HCEC 1CT (cell line): Measurements from ENCODE around the gene TTI1.
A peak's percentile ranks its signal among the peaks of the same experiment; 100 is the strongest.

ENCODE experiments used
- DNase-seq: peaks from one replicate; pipeline ENCODE4 v3.0.0-alpha.2; 2017

Gene TTI1

GRCh38 chr20:38033330-38034107, at the start of gene TTI1, which contains the start of gene RPRD1B:
Gene TTI1 (minus strand): TSS chr20:38033456. CDS start chr20:38013816, 19,640 bp downstream.
Gene RPRD1B (plus strand): TSS chr20:38033746. CDS start chr20:38033948, 202 bp downstream.
- DNase-seq, result peak; percentile 87

GRCh38 chr20:38082894-38083293, 49.6 kb upstream of the TTI1 start:
- no peak for DNase-seq

- peak; percentile 48 for DNase-seq
Measured at GRCh38 chr20:38081575-38081974, 48.3 kb upstream of the TTI1 start.

- DNase-seq, result no peak
Measured at GRCh38 chr20:38079353-38079752, 46.1 kb upstream of the TTI1 start.

- no peak for DNase-seq
Measured at GRCh38 chr20:38078084-38078483, 44.8 kb upstream of the TTI1 start.

- DNase-seq, result no peak
Measured at GRCh38 chr20:38076548-38076947, 43.3 kb upstream of the TTI1 start.

- peak; percentile 50 for DNase-seq
Measured at GRCh38 chr20:38075161-38075998, 42.1 kb upstream of the TTI1 start.

GRCh38 chr20:38073307-38074071, 40.2 kb upstream of the TTI1 start:
- DNase-seq, result peak; percentile 95

- no peak for DNase-seq
Measured at GRCh38 chr20:38072898-38073297, 39.6 kb upstream of the TTI1 start.

GRCh38 chr20:38067717-38068365, 34.6 kb upstream of the TTI1 start:
- DNase-seq, result no peak

- DNase-seq, result no peak
Measured at GRCh38 chr20:38066969-38067716, 33.9 kb upstream of the TTI1 start.

GRCh38 chr20:38065764-38066375, 32.6 kb upstream of the TTI1 start:
- DNase-seq, result no peak

GRCh38 chr20:38063911-38064530, 30.8 kb upstream of the TTI1 start:
- DNase-seq, result no peak

- no peak for DNase-seq
Measured at GRCh38 chr20:38062890-38063289, 29.6 kb upstream of the TTI1 start.

GRCh38 chr20:38061109-38061508, 27.9 kb upstream of the TTI1 start:
- no peak for DNase-seq

- no peak for DNase-seq
Measured at GRCh38 chr20:38060536-38060935, 27.3 kb upstream of the TTI1 start.

- DNase-seq, result no peak
Measured at GRCh38 chr20:38059832-38060231, 26.6 kb upstream of the TTI1 start.

- peak; percentile 47 for DNase-seq
Measured at GRCh38 chr20:38057351-38057972, 24.2 kb upstream of the TTI1 start.

- DNase-seq, result no peak
Measured at GRCh38 chr20:38055848-38056247, 22.6 kb upstream of the TTI1 start.

GRCh38 chr20:38055294-38055693, 22.0 kb upstream of the TTI1 start:
- no peak for DNase-seq
